Heart left ventricle (tissue), 16 donors: ENCODE data around the gene IGFBP5. TPM values are rescaled to one million over a fixed set of nuclear protein-coding genes. Genes with fewer than 3 reads are reported as not detected.
A peak's percentile ranks its signal among the peaks of the same experiment; 100 is the strongest.

Experiments used
- ATAC-seq, 4 donors: fragments of 200-7000 bp; cut with Tn5 transposase; one replicate each; pipeline ENCODE4 v1.9.1; 2020 to 2022; ENCODE audit warnings: moderate library complexity in 4 of 4, mild to moderate bottlenecking in 3 of 4, moderate number of reproducible peaks in 1 of 4
- DNase-seq, 5 donors: peaks; one replicate each; pipeline ENCODE4 v3.0.0-alpha.2; 2020
- H3K27ac ChIP-seq, 12 donors: fragments of 200-600 bp; sonication (generic) in 4 of 12; one replicate each; pipeline versions ENCODE4 v1.5.0 to v1.8.0; 2016 to 2022; ENCODE audit warnings: mild to moderate bottlenecking in 2 of 12
- H3K27me3 ChIP-seq, 9 donors: fragments of 200-600 bp; sonication (generic) in 2 of 9; one replicate each; pipeline versions ENCODE4 v1.5.1 to v1.8.0; 2016 to 2022; ENCODE audit warnings: mild to moderate bottlenecking in 3 of 9
- H3K36me3 ChIP-seq, 9 donors: fragments of 200-600 bp; sonication (generic) in 2 of 9; one replicate each; pipeline versions ENCODE4 v1.5.0 to v1.8.0; 2018 to 2022; ENCODE audit warnings: mild to moderate bottlenecking in 2 of 9
- H3K4me1 ChIP-seq, 12 donors: fragments of 200-600 bp; sonication (generic) in 4 of 12; one replicate each; pipeline versions ENCODE4 v1.5.0 to v1.8.0; 2016 to 2022; ENCODE audit warnings: mild to moderate bottlenecking in 3 of 12
- H3K4me3 ChIP-seq, 12 donors: fragments of 200-600 bp; sonication (generic) in 4 of 12; one replicate each; pipeline versions ENCODE4 v1.5.0 to v1.8.0; 2017 to 2022; ENCODE audit warnings: mild to moderate bottlenecking in 9 of 12, moderate library complexity in 4 of 12
- H3K9me3 ChIP-seq, 12 donors: fragments of 200-600 bp; sonication (generic) in 4 of 12; one replicate each; pipeline versions ENCODE4 v1.5.0 to v1.8.0; 2016 to 2022; ENCODE audit warnings: mild to moderate bottlenecking in 1 of 12
- CTCF ChIP-seq, 12 donors: fragments of 200-600 bp; sonication (generic) in 4 of 12; IDR thresholded peaks; one replicate each; pipeline versions ENCODE4 v1.5.0 to v1.8.0; 2018 to 2022; ENCODE audit warnings: antibody characterized with exemption in 12 of 12, mild to moderate bottlenecking in 5 of 12
- POLR2A ChIP-seq, 2 donors: fragments of 450-650 bp; IDR thresholded peaks; one replicate each; pipeline ENCODE4 v1.6.1; 2017; ENCODE audit warnings: antibody characterized with exemption in 2 of 2, mild to moderate bottlenecking in 2 of 2, moderate library complexity in 2 of 2
- WGBS, 4 donors: extraction: QIAGEN DNeasy Blood & Tissue Kit in 2 of 4; methylation state at CpG; one replicate each; pipeline versions ENCODE4 v1.1.5 to v1.1.7; 2013 to 2018; 5-methylcytosine and 5-hydroxymethylcytosine counted together
- intact Hi-C, 10 donors: fragments of 100-400 bp; cut with DNase I; formaldehyde crosslinking; loops; one replicate each; pipeline versions ENCODE4 v1.11.1 to v1.14.2; 2022
- polyA plus RNA-seq, 2 donors: library from polyadenylated mRNA; stranded (reverse); fragments of 200-250 nt; gene quantifications; one replicate each; pipeline ENCODE4 v1.2.3, GENCODE V29; 2013
- total RNA-seq, 9 donors: library from RNA; depleted of rRNA in 2 of 9; stranded (reverse); fragments of >200 nt in 2 of 9; fragmentation: NEBNext Ultra II Directional in 3 of 9; extraction: Animal tissue kit (Norgen Biotek cat#: 25700) in 3 of 9; gene quantifications; one replicate each; pipeline versions ENCODE4 v1.1.0 to v1.2.4, GENCODE V29; 2016 to 2023
- donor health status: ischemic (EF 13 %, LVEDD 7.1; RV severe dilation, severe dysfunction).
- donor health status: healthy with polysubstance abuse.
- donor health status: DM: no; HTN: yes; CAD: no.
- donor health status: DM: no; HTN: no; CAD: no.
- donor health status: ischemic (EF 25% LVEDD 6.9; RV normal size, moderate dysfunction).
- donor health status: ischemic (EF 25% LVEDD 5.7; RV mildly dilated, moderate dysfunction).
- donor health status: healthy.
- donor health status: DM: yes; HTN: yes; CAD: no.
- donor health status: ischemic (EF 35%, LVEDD 5.7; RV mildly dilated, moderate dysfunction).
- donor health status: nonischemic (EF 11% LVEDD 7.7; RV severe dilation, severe dysfunction).
- donor health status: DM: yes; HTN: yes; CAD: no.
- donor health status: PGD.
- donor health status: ischemic (EF 29% LVEDD 5.4; RV normal size, mild dysfunction).
- donor health status: nonischemic (EF 23%, LVEDD 6.1; RV moderate dilation, normal function).

Gene IGFBP5
- total and polyA plus RNA-seq, 11 donors = 58.2 to 441 (median 129) TPM

GRCh38 chr2:216634370-216635148, 60.8 kb downstream of the IGFBP5 start:
- TF ChIP-seq POLR2A (IDR thresholded peaks at IDR 0.05) (no peak), CTCF (IDR thresholded peaks at IDR 0.05) (no peak)
- Histone ChIP-seq H3K36me3 (peaks cover 0 to 7% (median 0%) of the 10 kb centered on the region in 9 donors), H3K27me3 (peaks cover 0 to 28% (median 0%) of the 10 kb centered on the region in 9 donors), H3K4me1 (peaks cover 0 to 52% (median 27%) of the 10 kb centered on the region in 12 donors), H3K9me3 (no peaks in the 10 kb centered on the region), H3K27ac (peak overlapping the region in 9 of 12 donors; percentile 8 to 66 (median 51)), H3K4me3 (peak overlapping the region; percentile 28 to 88 (median 66))
- ATAC-seq (no peak), DNase-seq (no peak)
- intact Hi-C loops = loop anchor here in 3 of 10 donors (5.0 kb wide), 4 partner anchors 57 to 102 kb away; no protein-coding TSS in a partner anchor
- WGBS, 4 donors = 12 to 21% (median 18%) methylated on average over 23 of the region's 23 CpGs

- WGBS, 4 donors = 0 to 1% (median 0%) methylated on average over 21 to 71 of the region's 71 CpGs
- peak overlapping the region in 7 of 12 donors; percentile 8 to 66 (median 50) for H3K27ac ChIP-seq
Measured at GRCh38 chr2:216633616-216634369, 61.6 kb downstream of the IGFBP5 start.

GRCh38 chr2:216632952-216633615, 62.3 kb downstream of the IGFBP5 start, which contains the start of gene IGFBP2:
Gene IGFBP2 (plus strand): TSS chr2:216633420. CDS start chr2:216633524, 104 bp downstream.
- intact Hi-C loops = loop anchor here in 2 of 10 donors (5.0 kb wide), 3 partner anchors 56 to 96 kb away; no protein-coding TSS in a partner anchor
- peak within 1 kb of the TSS in 8 of 12 donors; percentile 22 to 66 (median 46) for H3K27ac ChIP-seq

More at GRCh38 chr2:216633616-216634369, 61.6 kb downstream of the IGFBP5 start:
- no peaks in the 10 kb centered on the region for H3K9me3 ChIP-seq
- TF ChIP-seq POLR2A (IDR thresholded peaks at IDR 0.05) (no peak), CTCF (IDR thresholded peaks at IDR 0.05) (no peak)
- H3K4me3 ChIP-seq = peak overlapping the region; percentile 28 to 88 (median 66)
- peak in 3 of 4 donors; percentile 29 to 51 (median 40) for ATAC-seq
- peaks cover 0 to 52% (median 27%) of the 10 kb centered on the region in 12 donors for H3K4me1 ChIP-seq
- peak in 2 of 5 donors; percentile 37 to 63 for DNase-seq
- H3K36me3 ChIP-seq = no peaks in the 10 kb centered on the region
- intact Hi-C loops = loop anchor here in 2 of 10 donors (5.0 kb wide), 3 partner anchors 56 to 96 kb away; no protein-coding TSS in a partner anchor
- H3K27me3 ChIP-seq = peaks cover 0 to 28% (median 0%) of the 10 kb centered on the region in 9 donors

More at GRCh38 chr2:216632952-216633615, 62.3 kb downstream of the IGFBP5 start, which contains the start of gene IGFBP2:
- ATAC-seq (peak in 3 of 4 donors; percentile 56 to 76 (median 65)), DNase-seq (peak; percentile 53 to 72 (median 62))
- Histone ChIP-seq H3K4me3 (peak within 1 kb of the TSS; percentile 28 to 88 (median 66)), H3K4me1 (peaks cover 0 to 52% (median 27%) of the 10 kb centered on the region in 12 donors), H3K36me3 (no peaks in the 10 kb centered on the region), H3K27me3 (peaks cover 0 to 28% (median 0%) of the 10 kb centered on the region in 9 donors), H3K9me3 (no peaks in the 10 kb centered on the region)
- TF ChIP-seq POLR2A (IDR thresholded peaks at IDR 0.05) = no peak
- peak in 1 of 12 donors; percentile 7 for TF ChIP-seq CTCF (IDR thresholded peaks at IDR 0.05)
- WGBS, 4 donors = 1 to 2% (median 2%) methylated on average over 37 to 70 of the region's 70 CpGs
